ENCODE data around the gene SPTBN1. TPM values are rescaled to one million over a fixed set of nuclear protein-coding genes. Genes with fewer than 3 reads are reported as not detected.
"Not testable (repeated sequence)": the region's sequence is repeated elsewhere in the genome, so short reads cannot be mapped to it uniquely, and the experiment has no call there.

The SPTBN1 gene
- total RNA-seq, 1 donor from 2014 or later: 217 TPM

- peaks cover 2% of the 10 kb centered on the region for H3K9me3 Mint-ChIP-seq
- TF ChIP-seq CTCF (conservative IDR thresholded peaks at IDR 0.05): no peak
- DNase-seq (ENCODE audit: low read depth, low spot score): no peak
- H3K27ac Mint-ChIP-seq (ENCODE audit: unreplicated experiment): no peak overlapping the region
- no peaks in the 10 kb centered on the region for H3K27me3 Mint-ChIP-seq (ENCODE audit: low read depth)
- peaks cover 13% of the 10 kb centered on the region for H3K36me3 Mint-ChIP-seq (ENCODE audit: low read depth)
- H3K4me1 Mint-ChIP-seq: peaks cover 54% of the 10 kb centered on the region
- no peak overlapping the region for H3K4me3 Mint-ChIP-seq
Observed at GRCh38 chr2:54481686-54482085, 25.6 kb downstream of the SPTBN1 start.

GRCh38 chr2:54482715-54483114, 26.6 kb downstream of the SPTBN1 start:
- Mint-ChIP-seq H3K27me3 (ENCODE audit: low read depth) (no peaks in the 10 kb centered on the region), H3K4me3 (peak overlapping the region; percentile 68), H3K27ac (ENCODE audit: unreplicated experiment) (peak overlapping the region; percentile 73), H3K4me1 (peaks cover 55% of the 10 kb centered on the region), H3K36me3 (ENCODE audit: low read depth) (peaks cover 13% of the 10 kb centered on the region), H3K9me3 (peaks cover 2% of the 10 kb centered on the region)
- DNase-seq (ENCODE audit: low read depth, low spot score): peak; percentile 32
- no peak for TF ChIP-seq CTCF (conservative IDR thresholded peaks at IDR 0.05)

- Mint-ChIP-seq H3K4me3 (peak overlapping the region; percentile 39), H3K4me1 (peaks cover 58% of the 10 kb centered on the region), H3K27me3 (ENCODE audit: low read depth) (no peaks in the 10 kb centered on the region), H3K36me3 (ENCODE audit: low read depth) (peaks cover 13% of the 10 kb centered on the region), H3K9me3 (peaks cover 2% of the 10 kb centered on the region), H3K27ac (ENCODE audit: unreplicated experiment) (peak overlapping the region; percentile 77)
- DNase-seq (ENCODE audit: low read depth, low spot score): no peak
- TF ChIP-seq CTCF (conservative IDR thresholded peaks at IDR 0.05): no peak
Observed at GRCh38 chr2:54483426-54483825, 27.3 kb downstream of the SPTBN1 start.

GRCh38 chr2:54485756-54486155, 29.6 kb downstream of the SPTBN1 start:
- not testable (repeated sequence) for H3K4me3 Mint-ChIP-seq; H3K9me3 Mint-ChIP-seq; H3K27me3 Mint-ChIP-seq (ENCODE audit: low read depth); H3K27ac Mint-ChIP-seq (ENCODE audit: unreplicated experiment); DNase-seq (ENCODE audit: low read depth, low spot score)
- Mint-ChIP-seq H3K4me1 (peaks cover 58% of the 10 kb centered on the region), H3K36me3 (ENCODE audit: low read depth) (peaks cover 13% of the 10 kb centered on the region)

- Mint-ChIP-seq H3K9me3 (peaks cover 2% of the 10 kb centered on the region), H3K4me3 (no peak overlapping the region), H3K27me3 (ENCODE audit: low read depth) (no peaks in the 10 kb centered on the region), H3K4me1 (peaks cover 50% of the 10 kb centered on the region), H3K36me3 (ENCODE audit: low read depth) (peaks cover 13% of the 10 kb centered on the region), H3K27ac (ENCODE audit: unreplicated experiment) (no peak overlapping the region)
- TF ChIP-seq CTCF (conservative IDR thresholded peaks at IDR 0.05): no peak
- DNase-seq (ENCODE audit: low read depth, low spot score): no peak
Observed at GRCh38 chr2:54486766-54487165, 30.6 kb downstream of the SPTBN1 start.

- Mint-ChIP-seq H3K36me3 (ENCODE audit: low read depth) (peaks cover 6% of the 10 kb centered on the region), H3K4me3 (no peak overlapping the region), H3K9me3 (no peaks in the 10 kb centered on the region), H3K27me3 (ENCODE audit: low read depth) (no peaks in the 10 kb centered on the region), H3K27ac (ENCODE audit: unreplicated experiment) (no peak overlapping the region), H3K4me1 (peaks cover 22% of the 10 kb centered on the region)
- no peak for TF ChIP-seq CTCF (conservative IDR thresholded peaks at IDR 0.05)
- DNase-seq (ENCODE audit: low read depth, low spot score): no peak
Observed at GRCh38 chr2:54490863-54491262, 34.7 kb downstream of the SPTBN1 start.
